T-helper 2 cell (primary cell): ENCODE measurements around the gene PHTF1.

Experiments used
- DNase-seq, 5 experiments: peaks; one replicate each; pipeline versions ENCODE4 v3.0.0 to v3.0.0-alpha.2; 2012 to 2022
- total RNA-seq, 2 donors: gene quantifications; one replicate each; lab custom pipeline; 2026; lab: John Stamatoyannopoulos, UW

Gene PHTF1
- 17.1 to 22.8 reads per million in 2 donors for total RNA-seq

- DNase-seq, result peak; percentile 15 to 56 (median 29)
Observed at GRCh38 chr1:113759333-113760101, at the start of gene PHTF1. Gene PHTF1 (minus strand): TSS chr1:113759486. CDS start chr1:113758703, 783 bp downstream.

- peak in 1 of 5 experiments; percentile 63 for DNase-seq
Observed at GRCh38 chr1:113808450-113809195, 49.3 kb upstream of the PHTF1 start.

GRCh38 chr1:113805639-113806038 is 46.4 kb upstream of the PHTF1 start:
- no peak for DNase-seq

- no peak for DNase-seq
Observed at GRCh38 chr1:113805256-113805531, 45.9 kb upstream of the PHTF1 start.

GRCh38 chr1:113804421-113805255 is 45.4 kb upstream of the PHTF1 start:
- no peak for DNase-seq

GRCh38 chr1:113802367-113803007 is 43.2 kb upstream of the PHTF1 start:
- peak in 1 of 5 experiments; percentile 29 for DNase-seq

- no peak for DNase-seq
Observed at GRCh38 chr1:113800487-113800886, 41.2 kb upstream of the PHTF1 start.

- no peak for DNase-seq
Observed at GRCh38 chr1:113797472-113797871, 38.2 kb upstream of the PHTF1 start.

- no peak for DNase-seq
Observed at GRCh38 chr1:113793878-113794834, 34.9 kb upstream of the PHTF1 start.

GRCh38 chr1:113792986-113793385 is 33.7 kb upstream of the PHTF1 start:
- DNase-seq, result no peak

GRCh38 chr1:113792471-113792870 is 33.2 kb upstream of the PHTF1 start:
- peak in 2 of 5 experiments; percentile 18 to 40 for DNase-seq

GRCh38 chr1:113788802-113789201 is 29.5 kb upstream of the PHTF1 start:
- no peak for DNase-seq

GRCh38 chr1:113787663-113788062 is 28.4 kb upstream of the PHTF1 start:
- no peak for DNase-seq

GRCh38 chr1:113786069-113786468 is 26.8 kb upstream of the PHTF1 start:
- no peak for DNase-seq

GRCh38 chr1:113784104-113784779 is 25.0 kb upstream of the PHTF1 start:
- peak in 1 of 5 experiments; percentile 88 for DNase-seq

GRCh38 chr1:113783254-113784103 is 24.2 kb upstream of the PHTF1 start:
- peak in 3 of 5 experiments; percentile 34 to 92 (median 67) for DNase-seq

- DNase-seq, result no peak
Observed at GRCh38 chr1:113782406-113782805, 23.1 kb upstream of the PHTF1 start.

GRCh38 chr1:113780374-113781146 is 21.3 kb upstream of the PHTF1 start:
- DNase-seq, result peak in 1 of 5 experiments; percentile 68

- DNase-seq, result no peak
Observed at GRCh38 chr1:113779542-113779941, 20.3 kb upstream of the PHTF1 start.
